DND-41 (cell line): ENCODE results near the gene CPNE5.
A peak's percentile ranks its signal among the peaks of the same experiment; 100 is the strongest.

Source experiments
- ATAC-seq: fragments of 200-7000 bp; cut with Tn5 transposase; 3 replicates; pipeline ENCODE4 v1.9.1; 2021; ENCODE audit warnings: low read depth; ENCODE audit not compliant: insufficient read depth
- DNase-seq: peaks from one replicate; pipeline ENCODE4 v3.0.0-alpha.2; 2020
- H2AFZ ChIP-seq: 2 replicates; pipeline ENCODE4 v1.6.0; 2012; ENCODE audit warnings: low read depth, low read length
- H3K27ac ChIP-seq: 2 replicates; pipeline ENCODE4 v1.5.1; 2012; ENCODE audit warnings: low read length, inconsistent platforms
- H3K27me3 ChIP-seq: fragments of 200-600 bp; sonication (generic); 2 replicates; pipeline ENCODE4 v1.6.0; 2012; ENCODE audit warnings: low read length, mild to moderate bottlenecking, inconsistent platforms; ENCODE audit not compliant: insufficient read depth, poor library complexity
- H3K36me3 ChIP-seq: 2 replicates; pipeline ENCODE4 v1.5.1; 2012; ENCODE audit warnings: low read length, inconsistent platforms; ENCODE audit not compliant: insufficient read depth
- H3K4me1 ChIP-seq: 2 replicates; pipeline ENCODE4 v1.5.1; 2012; ENCODE audit warnings: mild to moderate bottlenecking, low read length; ENCODE audit not compliant: insufficient read depth
- H3K4me2 ChIP-seq: 2 replicates; pipeline ENCODE4 v1.6.0; 2012; ENCODE audit warnings: mild to moderate bottlenecking, moderate library complexity, low read length, inconsistent platforms; ENCODE audit not compliant: insufficient read depth
- H3K4me3 ChIP-seq, 2 experiments: fragments of 200-600 bp in 1 of 2; shearing (Covaris generic) in 1 of 2; 2 replicates each; pipeline ENCODE4 v1.5.1; 2012 to 2016; ENCODE audit warnings: inconsistent platforms in 2 of 2, low read length in 2 of 2, mild to moderate bottlenecking in 2 of 2, low read depth in 1 of 2, moderate library complexity in 1 of 2
- H3K79me2 ChIP-seq: 2 replicates; pipeline ENCODE4 v1.6.0; 2012; ENCODE audit warnings: low read length, inconsistent platforms; ENCODE audit not compliant: insufficient read depth
- H3K9ac ChIP-seq: 2 replicates; pipeline ENCODE4 v1.6.0; 2012; ENCODE audit warnings: low read depth, mild to moderate bottlenecking, inconsistent platforms, low read length, moderate library complexity
- H3K9me3 ChIP-seq: 2 replicates; pipeline ENCODE4 v1.5.1; 2012; ENCODE audit warnings: low read length, moderate library complexity, mild to moderate bottlenecking, inconsistent platforms; ENCODE audit not compliant: insufficient read depth, severe bottlenecking
- H4K20me1 ChIP-seq: 2 replicates; pipeline ENCODE4 v1.6.0; 2012; ENCODE audit warnings: low read length; ENCODE audit not compliant: insufficient read depth
- CTCF ChIP-seq: IDR thresholded peaks from 2 replicates; pipeline ENCODE4 v1.5.1; 2012; ENCODE audit warnings: borderline replicate concordance, low read length, moderate library complexity, mild to moderate bottlenecking; ENCODE audit not compliant: poor library complexity, severe bottlenecking; ENCODE audit errors: extremely low read depth
- EZH2 ChIP-seq: IDR thresholded peaks from 3 replicates; pipeline ENCODE4 v1.6.1; 2012; ENCODE audit warnings: borderline replicate concordance, low read depth, mild to moderate bottlenecking, moderate library complexity, low read length, inconsistent platforms; ENCODE audit not compliant: severe bottlenecking

The CPNE5 gene

DNA sequence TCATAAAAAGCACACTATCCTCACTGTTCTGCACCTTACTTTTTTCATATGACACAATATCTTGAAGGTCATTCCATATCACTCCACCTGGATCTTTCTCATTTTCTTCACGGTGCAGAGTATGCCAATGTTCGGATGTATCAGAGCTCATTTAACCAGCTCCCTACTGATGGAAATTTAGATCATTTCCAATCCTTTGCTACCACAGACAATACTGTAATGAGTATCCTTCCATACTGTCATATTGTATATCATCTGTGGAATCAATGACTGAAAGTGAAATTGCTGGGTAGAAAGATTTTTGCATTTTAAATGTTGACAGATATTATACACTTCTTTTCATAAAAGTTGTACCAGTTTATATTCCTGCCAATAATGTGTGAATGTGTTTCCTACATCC, 143.8 kb downstream of the CPNE5 start:
- H3K4me1 ChIP-seq: peaks cover 6% of the 10 kb centered on the region; the same call in 1 of the 2 replicates
- no peaks in the 10 kb centered on the region for H3K79me2 ChIP-seq
- no peak overlapping the region for H3K9ac ChIP-seq
- ATAC-seq (no peak), DNase-seq (no peak)
- H4K20me1 ChIP-seq: no peaks in the 10 kb centered on the region
- TF ChIP-seq CTCF (no peak), EZH2 (no peak)
- no peak overlapping the region for H3K27ac ChIP-seq
- no peaks in the 10 kb centered on the region for H3K36me3 ChIP-seq
- H3K4me2 ChIP-seq: no peak overlapping the region
- no peaks in the 10 kb centered on the region for H3K9me3 ChIP-seq
- no peaks in the 10 kb centered on the region for H3K27me3 ChIP-seq
- no peak overlapping the region for H2AFZ ChIP-seq
- no peak overlapping the region for H3K4me3 ChIP-seq

- H3K4me2 ChIP-seq: no peak overlapping the region
- ATAC-seq: no peak
These were observed 144.6 kb downstream of the CPNE5 start for GRCh38 chr6:36694616-36695015.

GRCh38 chr6:36692861-36693702, 146.2 kb downstream of the CPNE5 start:
- ATAC-seq (no peak), DNase-seq (no peak)
- no peak overlapping the region for H3K4me3 ChIP-seq
- H2AFZ ChIP-seq: no peak overlapping the region
- no peaks in the 10 kb centered on the region for H4K20me1 ChIP-seq
- H3K79me2 ChIP-seq: no peaks in the 10 kb centered on the region
- H3K27ac ChIP-seq: no peak overlapping the region
- TF ChIP-seq CTCF: no peak
- no peak for TF ChIP-seq EZH2
- no peaks in the 10 kb centered on the region for H3K9me3 ChIP-seq
- no peaks in the 10 kb centered on the region for H3K36me3 ChIP-seq
- H3K4me2 ChIP-seq: no peak overlapping the region
- no peak overlapping the region for H3K9ac ChIP-seq
- H3K27me3 ChIP-seq: no peaks in the 10 kb centered on the region
- H3K4me1 ChIP-seq: peaks cover 6% of the 10 kb centered on the region; the same call in 1 of the 2 replicates

More at GRCh38 chr6:36694616-36695015, 144.6 kb downstream of the CPNE5 start:
- no peak overlapping the region for H3K9ac ChIP-seq
- DNase-seq: no peak
- no peak overlapping the region for H3K4me3 ChIP-seq
- H4K20me1 ChIP-seq: no peaks in the 10 kb centered on the region
- TF ChIP-seq CTCF (no peak), EZH2 (no peak)
- no peak overlapping the region for H3K27ac ChIP-seq
- H3K9me3 ChIP-seq: no peaks in the 10 kb centered on the region
- H2AFZ ChIP-seq: no peak overlapping the region
- H3K4me1 ChIP-seq: peaks cover 6% of the 10 kb centered on the region; the same call in 1 of the 2 replicates
- H3K79me2 ChIP-seq: no peaks in the 10 kb centered on the region
- H3K36me3 ChIP-seq: no peaks in the 10 kb centered on the region
- no peaks in the 10 kb centered on the region for H3K27me3 ChIP-seq

- no peak overlapping the region for H3K9ac ChIP-seq
- no peaks in the 10 kb centered on the region for H3K79me2 ChIP-seq
- peaks cover 6% of the 10 kb centered on the region; the same call in 1 of the 2 replicates for H3K4me1 ChIP-seq
- no peak overlapping the region for H2AFZ ChIP-seq
- ATAC-seq (peak; percentile 69), DNase-seq (peak; percentile 30)
- no peak overlapping the region for H3K4me3 ChIP-seq
- H3K27ac ChIP-seq: no peak overlapping the region
- TF ChIP-seq CTCF (no peak), EZH2 (no peak)
- H3K9me3 ChIP-seq: no peaks in the 10 kb centered on the region
- no peaks in the 10 kb centered on the region for H3K27me3 ChIP-seq
- no peaks in the 10 kb centered on the region for H4K20me1 ChIP-seq
- H3K4me2 ChIP-seq: no peak overlapping the region
- H3K36me3 ChIP-seq: no peaks in the 10 kb centered on the region
These were observed 147.0 kb downstream of the CPNE5 start for GRCh38 chr6:36692220-36692619.
